GM12891 (cell line): ENCODE measurements around the gene ZFPM1.

Source experiments
- DNase-seq: peaks from one replicate; pipeline ENCODE4 v3.0.0; 2011; ENCODE audit warnings: low spot score; ENCODE audit not compliant: insufficient read length
- FAIRE-seq: peaks from 2 replicates; lab custom pipeline; 2011; peaks lifted over from hg19 to GRCh38; lab: Jason Lieb, UNC
- PAX5 ChIP-seq: IDR thresholded peaks from 2 replicates; pipeline ENCODE4 v1.6.1; 2011; ENCODE audit warnings: low read length, moderate library complexity, mild to moderate bottlenecking; ENCODE audit not compliant: insufficient read depth, severe bottlenecking
- POLR2A ChIP-seq: IDR thresholded peaks from 2 replicates; pipeline ENCODE4 v1.6.1; 2011; ENCODE audit warnings: low read depth, low read length, control low read depth
- POLR2AphosphoS5 ChIP-seq: IDR thresholded peaks from 2 replicates; pipeline ENCODE4 v1.6.1; 2011; ENCODE audit warnings: low read depth, low read length, control low read depth
- POU2F2 ChIP-seq: IDR thresholded peaks from 2 replicates; pipeline ENCODE4 v1.6.1; 2011; ENCODE audit warnings: low read depth, mild to moderate bottlenecking, control low read depth, low read length, moderate library complexity
- SPI1 ChIP-seq: IDR thresholded peaks from 2 replicates; pipeline ENCODE4 v1.6.1; 2011; ENCODE audit warnings: low read depth, low read length, control low read depth
- TAF1 ChIP-seq: IDR thresholded peaks from 2 replicates; pipeline ENCODE4 v1.6.1; 2011; ENCODE audit warnings: low read depth, low read length, control low read depth

The ZFPM1 gene

DNA sequence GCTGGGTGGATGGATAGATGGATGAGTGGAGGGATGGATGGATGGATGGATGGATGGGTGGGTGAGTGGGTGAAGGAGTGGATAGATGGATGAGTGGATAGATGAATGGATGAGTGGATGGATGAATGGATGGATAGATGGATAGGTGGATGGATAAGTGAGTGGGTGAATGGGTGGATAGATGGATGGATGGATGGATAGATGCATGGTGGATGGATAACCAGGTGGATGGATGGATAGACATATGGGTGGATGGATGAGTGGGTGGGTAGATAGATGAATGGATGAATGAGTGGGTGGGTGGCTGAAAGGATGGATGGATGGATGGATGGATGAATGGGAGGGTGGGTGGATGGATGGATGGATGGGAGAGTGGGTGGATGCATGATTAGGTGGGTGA, 66.2 kb downstream of the ZFPM1 start:
- no peak for TF ChIP-seq SPI1
- TF ChIP-seq POLR2AphosphoS5 = no peak
- no peak for TF ChIP-seq POU2F2
- TF ChIP-seq POLR2A = no peak
- no peak for TF ChIP-seq TAF1
- no peak for TF ChIP-seq PAX5
- no peak for DNase-seq
- FAIRE-seq = no peak

DNA sequence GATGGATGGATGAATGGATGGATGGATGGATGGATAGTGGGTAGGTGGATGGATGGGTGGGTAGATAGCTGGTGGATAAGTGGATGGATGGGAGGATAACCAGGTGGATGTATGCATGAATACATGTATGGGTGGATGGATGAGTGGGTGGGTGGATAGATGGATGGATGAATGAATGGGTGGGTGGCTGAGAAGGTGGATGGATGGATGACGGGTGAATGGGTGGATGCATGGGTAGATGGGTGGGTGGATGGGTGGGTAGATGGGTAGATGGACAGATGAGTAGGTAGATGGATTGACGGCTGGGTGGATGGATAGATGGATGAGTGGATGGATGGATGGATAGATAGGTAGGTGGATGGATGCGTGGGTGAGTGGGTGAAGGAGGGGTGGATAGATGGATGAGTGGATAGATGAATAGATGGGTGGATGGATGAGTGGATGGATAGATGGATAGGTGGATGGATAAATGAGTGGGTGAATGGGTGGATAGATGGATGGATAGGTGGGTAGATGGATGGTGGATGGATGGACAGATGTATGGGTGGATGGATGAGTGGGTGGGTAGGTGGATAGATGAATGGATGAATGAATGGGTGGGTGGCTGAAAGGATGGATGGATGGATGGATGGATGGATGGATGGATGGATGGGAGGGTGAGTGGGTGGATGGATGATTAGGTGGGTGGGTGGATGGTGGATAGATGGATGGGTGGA, 67.0 kb downstream of the ZFPM1 start:
- FAIRE-seq (no peak), DNase-seq (no peak)
- TF ChIP-seq POLR2AphosphoS5 (no peak), PAX5 (no peak), TAF1 (no peak), SPI1 (no peak), POU2F2 (no peak), POLR2A (no peak)

DNA sequence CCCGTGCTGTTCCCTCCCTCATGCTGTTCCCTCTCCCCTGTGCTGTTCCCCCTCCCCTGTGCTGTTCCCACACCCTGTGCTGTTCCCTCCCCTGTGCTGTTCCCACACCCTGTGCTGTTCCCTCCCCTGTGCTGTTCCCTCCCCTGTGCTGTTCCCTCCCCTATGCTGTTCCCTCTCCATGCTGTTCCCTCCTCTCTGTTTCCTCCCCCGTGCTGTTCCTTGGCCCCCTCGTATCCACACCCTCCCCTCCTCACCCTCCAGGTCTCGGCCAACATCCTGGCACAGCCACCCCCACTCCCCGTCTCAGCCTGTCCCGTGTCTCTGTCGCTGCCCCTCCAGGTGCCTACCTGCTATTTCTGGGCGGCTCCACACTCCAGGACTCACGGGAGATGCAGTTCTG, 68.6 kb downstream of the ZFPM1 start:
- TF ChIP-seq POU2F2 (no peak), POLR2AphosphoS5 (no peak), PAX5 (no peak), TAF1 (no peak), POLR2A (no peak), SPI1 (no peak)
- DNase-seq = no peak
- no peak for FAIRE-seq

DNA sequence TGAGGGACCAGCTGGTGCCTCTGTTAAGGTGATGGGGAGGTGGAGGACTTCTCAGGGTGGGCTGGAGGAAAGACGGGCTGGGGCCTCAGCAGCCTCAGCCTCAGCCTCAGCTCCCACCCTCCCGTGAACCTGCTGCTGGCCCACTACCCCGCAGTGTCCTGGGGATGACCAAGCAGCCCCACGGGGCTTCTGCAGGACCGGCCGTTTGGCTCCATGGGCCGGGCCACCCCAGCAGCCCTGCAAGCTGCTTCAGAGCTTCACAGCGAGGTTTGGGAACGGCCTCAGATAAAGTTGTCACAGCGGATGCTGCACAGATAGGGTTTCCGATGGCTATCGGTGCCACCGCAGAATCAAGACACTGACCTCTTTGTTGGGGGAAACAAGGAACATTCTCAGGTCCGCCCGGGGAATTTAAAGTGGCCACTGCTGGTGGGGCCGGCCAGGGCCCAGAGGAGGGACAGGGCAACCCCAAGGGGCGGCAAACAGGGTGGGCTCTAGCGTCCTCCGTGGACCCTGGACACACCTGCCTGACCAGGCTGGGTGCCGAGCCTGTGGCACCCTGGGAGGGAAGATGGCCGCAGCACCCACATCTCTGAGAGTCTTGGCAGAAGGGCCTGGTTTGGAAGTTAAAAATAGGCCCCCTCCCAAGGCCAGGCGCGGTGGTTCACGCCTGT, 69.3 kb downstream of the ZFPM1 start:
- FAIRE-seq (no peak), DNase-seq (no peak)
- TF ChIP-seq TAF1 = no peak
- no peak for TF ChIP-seq POLR2A
- no peak for TF ChIP-seq POU2F2

DNA sequence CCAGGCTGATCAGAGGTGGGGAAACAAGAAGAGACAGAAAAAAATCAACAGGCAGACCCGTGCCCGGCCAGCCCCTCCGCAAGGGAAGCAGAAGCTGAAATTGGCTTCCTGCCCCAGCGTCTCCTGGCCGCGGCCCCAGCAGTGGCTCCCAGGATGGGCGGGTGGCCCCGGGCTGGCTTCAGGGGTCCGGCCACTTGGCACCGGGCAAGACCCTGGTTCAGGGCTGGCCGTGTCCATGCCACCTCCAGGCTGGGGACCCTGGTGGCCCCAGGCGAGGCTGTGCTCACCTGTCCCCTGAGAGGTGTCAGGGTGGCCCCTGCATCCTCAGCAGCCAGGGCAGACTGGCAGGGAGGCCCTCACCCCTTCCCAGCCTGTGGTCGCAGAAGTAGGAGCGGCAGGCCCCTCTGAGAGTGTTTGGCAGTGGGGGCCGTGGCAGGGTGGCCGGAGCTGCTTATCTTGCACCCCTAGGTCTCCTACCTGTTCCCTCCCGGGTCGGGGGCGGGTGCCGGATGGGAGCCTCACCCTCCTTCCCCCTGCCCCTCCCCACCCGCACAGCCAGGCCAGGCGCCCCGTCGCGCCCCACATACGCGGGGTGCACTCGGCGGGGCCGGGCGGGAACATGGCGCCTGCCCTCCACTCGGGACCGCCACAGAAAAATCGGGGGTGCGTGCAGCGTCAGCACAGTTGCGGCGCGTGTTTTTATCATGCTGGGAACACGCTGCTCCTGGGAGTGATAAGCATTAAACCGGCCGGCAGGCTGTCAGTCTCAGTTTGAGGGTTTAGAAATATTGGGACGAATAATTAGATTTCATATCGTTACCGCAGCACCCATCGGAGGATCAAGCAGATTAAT, 70.5 kb downstream of the ZFPM1 start:
- FAIRE-seq (no peak), DNase-seq (no peak)
- no peak for TF ChIP-seq PAX5
- TF ChIP-seq TAF1 = no peak
- TF ChIP-seq POU2F2 = no peak
- TF ChIP-seq SPI1 = no peak
- no peak for TF ChIP-seq POLR2AphosphoS5
- no peak for TF ChIP-seq POLR2A

DNA sequence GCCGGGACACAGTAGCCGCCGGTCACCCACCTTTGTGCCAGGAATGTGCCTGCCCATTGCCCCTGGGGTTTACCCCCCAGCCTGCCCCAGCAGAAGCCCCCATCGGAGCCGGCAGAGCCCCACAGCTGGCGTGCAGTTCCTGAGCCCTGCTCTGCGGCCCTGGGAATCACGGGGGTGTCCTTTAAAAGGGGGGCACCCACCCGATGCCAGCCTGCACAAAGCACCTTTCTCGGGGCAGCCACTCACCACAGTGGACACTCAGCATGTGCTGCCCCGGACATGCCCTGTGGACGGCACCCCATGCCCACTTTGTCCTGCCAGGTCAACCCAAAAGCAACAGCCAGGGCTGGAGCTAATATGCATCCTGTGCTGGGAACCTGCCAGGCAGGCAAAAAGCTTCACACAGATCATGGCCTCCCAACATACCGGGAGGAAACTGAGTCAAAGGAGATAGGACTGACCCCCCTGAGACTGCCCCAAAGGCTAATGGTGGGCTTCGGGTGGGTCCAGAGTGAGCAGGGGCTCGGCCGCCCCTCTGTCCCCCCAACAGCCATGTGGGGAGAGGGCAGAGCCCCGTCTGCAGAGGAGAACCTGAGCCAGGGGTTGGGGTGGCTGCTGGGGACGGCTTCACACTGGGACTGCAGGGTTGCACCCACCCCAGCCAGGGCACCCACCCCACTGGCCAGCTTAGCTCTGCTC, 71.3 kb downstream of the ZFPM1 start:
- no peak for FAIRE-seq
- TF ChIP-seq POU2F2 (no peak), SPI1 (no peak), PAX5 (no peak), TAF1 (no peak), POLR2A (no peak), POLR2AphosphoS5 (no peak)

DNA sequence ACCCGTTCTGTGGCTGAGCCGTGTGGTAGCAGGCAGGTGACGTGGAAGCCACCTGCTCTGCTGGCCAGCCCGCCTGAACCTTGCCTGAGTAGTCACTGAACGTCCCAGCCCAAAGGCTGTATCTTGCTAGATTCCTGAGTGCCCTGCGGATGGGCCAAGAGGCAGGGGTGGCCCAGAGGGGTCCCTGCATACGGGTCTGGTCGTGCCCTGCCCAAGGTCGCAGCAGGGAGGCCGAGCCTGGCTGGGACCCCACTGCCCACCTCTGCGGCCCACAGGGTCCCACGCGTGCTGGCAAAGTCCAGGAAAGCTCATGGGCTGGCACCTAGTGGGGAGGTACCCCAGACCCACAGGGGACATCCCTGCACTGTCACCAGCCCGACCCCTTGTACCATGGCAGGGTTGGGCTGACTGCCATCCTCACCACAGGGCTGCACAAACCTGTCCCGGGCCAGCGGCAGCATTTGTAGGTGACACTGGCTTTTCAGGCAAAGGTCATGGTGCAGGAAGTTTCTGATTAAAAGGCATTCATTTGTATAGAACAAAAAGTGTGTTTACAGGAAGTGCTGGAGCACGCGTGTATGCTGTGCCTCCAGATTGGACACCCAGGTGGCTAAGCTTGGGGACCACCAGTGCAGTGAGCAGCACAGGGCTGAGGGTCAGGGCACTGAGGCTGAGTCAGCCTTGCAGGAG, 72.0 kb downstream of the ZFPM1 start:
- TF ChIP-seq POLR2A = no peak
- no peak for TF ChIP-seq PAX5
- no peak for TF ChIP-seq SPI1
- no peak for TF ChIP-seq POLR2AphosphoS5
- no peak for TF ChIP-seq TAF1
- TF ChIP-seq POU2F2 = no peak
- DNase-seq = no peak
- no peak for FAIRE-seq

More for the DNA sequence above, 71.3 kb downstream of the ZFPM1 start:
- no peak for DNase-seq

DNA sequence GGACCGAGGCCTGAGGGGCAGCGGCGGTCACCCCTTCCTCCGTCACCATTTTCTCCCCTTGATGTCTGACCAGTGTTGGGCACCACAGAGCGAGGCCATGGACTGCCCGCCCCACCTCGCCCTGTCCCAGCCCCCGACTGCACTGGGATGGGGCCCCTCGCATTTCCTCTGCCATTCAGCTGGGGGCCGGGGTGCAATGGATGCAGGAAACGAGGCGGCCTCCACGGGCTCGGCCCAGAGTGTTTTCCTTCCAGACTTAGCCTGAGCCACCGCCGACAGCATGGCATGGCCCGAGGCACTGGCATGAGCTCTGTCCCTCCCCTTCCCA, 72.5 kb downstream of the ZFPM1 start:
- no peak for DNase-seq
- TF ChIP-seq POLR2A (no peak), PAX5 (no peak), TAF1 (no peak), SPI1 (no peak), POU2F2 (no peak), POLR2AphosphoS5 (no peak)
- no peak for FAIRE-seq

DNA sequence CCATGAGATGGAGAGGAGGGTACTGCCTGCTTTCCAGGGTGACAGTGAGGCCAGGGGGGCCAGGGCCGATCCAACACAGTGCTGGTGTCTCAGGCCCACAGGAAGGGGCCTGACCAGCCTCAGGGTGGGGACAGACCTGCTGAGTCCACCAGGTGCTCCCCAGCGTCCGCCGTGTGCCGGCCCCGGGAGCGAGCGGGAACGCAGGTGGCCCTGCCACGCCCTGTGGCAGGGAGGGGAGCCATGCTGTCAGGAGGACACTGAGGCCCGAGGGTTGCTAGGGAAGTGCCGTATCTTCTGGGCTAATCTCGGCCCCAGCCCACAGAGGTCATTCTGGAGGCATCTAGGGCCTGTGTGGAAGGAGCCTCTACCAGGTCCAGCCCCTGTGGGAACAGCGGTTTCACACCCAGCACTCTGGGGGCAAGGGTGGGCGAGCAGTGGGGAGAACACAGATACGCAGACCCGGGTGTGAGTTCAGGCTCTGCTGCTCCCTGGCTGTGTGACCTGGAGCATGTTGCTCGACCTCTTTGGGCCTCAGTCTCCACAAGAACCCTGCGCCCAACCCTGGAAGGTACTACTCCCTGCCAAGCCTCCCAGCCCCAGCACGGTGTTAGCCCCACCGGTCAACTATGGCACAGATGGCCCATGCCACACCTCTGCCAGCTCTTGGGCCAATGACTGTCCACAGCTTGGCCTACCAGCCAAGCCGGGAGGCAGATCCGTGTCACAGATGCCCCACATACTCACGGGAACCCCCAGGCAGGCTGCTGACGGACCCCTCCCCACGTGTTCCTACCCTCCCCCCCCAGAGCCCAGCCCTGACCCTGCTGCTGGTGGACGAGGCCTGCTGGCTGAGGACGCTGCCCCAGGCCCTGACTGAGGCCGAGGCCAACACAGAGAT, 73.2 kb downstream of the ZFPM1 start:
- no peak for DNase-seq
- no peak for FAIRE-seq
- TF ChIP-seq POLR2A = no peak
- TF ChIP-seq POLR2AphosphoS5 = no peak
- TF ChIP-seq PAX5 = no peak
- TF ChIP-seq POU2F2 = no peak
- no peak for TF ChIP-seq TAF1
- no peak for TF ChIP-seq SPI1
